HG03045 (cell line): ENCODE measurements around the gene MGAT1.
"Not testable (repeated sequence)": the region's sequence is repeated elsewhere in the genome, so short reads cannot be mapped to it uniquely, and the experiment has no call there.

Source experiments
- ATAC-seq: cut with Tn5 transposase; IDR thresholded peaks from one replicate; pipeline ENCODE4 v1.9.1; 2021; ENCODE audit warnings: mild to moderate bottlenecking, moderate library complexity; ENCODE audit not compliant: unreplicated experiment

The MGAT1 gene

DNA sequence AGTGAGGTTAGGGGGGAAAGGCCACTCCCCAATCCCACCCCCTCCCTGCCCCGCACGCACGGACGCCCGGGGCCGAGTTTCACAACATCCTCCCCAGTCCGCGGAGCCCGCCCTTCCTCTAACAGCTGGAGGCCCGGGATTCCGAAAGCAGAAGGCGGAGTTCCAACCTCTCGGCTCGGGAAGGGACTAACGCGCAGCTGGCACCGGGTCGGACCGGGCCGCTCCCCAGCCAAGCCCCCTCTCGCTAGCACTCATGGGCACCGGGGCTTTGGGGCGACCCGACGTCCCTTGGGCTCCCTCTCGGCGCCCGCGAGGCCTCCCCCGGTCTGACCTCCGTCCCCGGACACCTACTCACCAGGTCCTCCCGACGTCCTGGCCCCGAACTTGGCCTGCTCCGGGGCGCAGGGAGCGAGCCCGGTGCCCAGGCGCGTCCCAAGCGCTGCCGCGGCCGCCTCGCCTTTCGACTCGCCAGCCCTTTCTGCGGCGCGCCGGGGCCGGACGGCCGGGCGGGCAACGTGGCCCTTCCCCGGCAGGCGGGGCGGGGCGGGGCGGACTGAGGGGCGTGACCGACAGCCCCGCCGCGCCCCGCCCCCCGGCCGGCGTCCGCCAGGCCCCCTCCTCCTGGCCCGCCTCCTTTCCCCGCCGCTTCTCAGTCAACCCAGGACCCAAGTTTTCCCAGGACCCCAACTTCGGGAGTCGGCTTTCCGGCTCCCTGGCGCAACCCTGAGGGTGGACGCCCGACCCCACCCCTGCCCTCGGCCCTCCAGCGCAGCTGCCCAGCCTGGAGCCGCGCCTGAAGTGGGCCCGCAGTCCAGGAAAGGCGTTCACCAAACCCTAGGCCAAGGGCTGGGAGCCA is at the start of gene MGAT1:
MGAT1 (minus strand) TSS at position 482 of the 856 bp plus-strand sequence. CDS start 9,835 bp downstream, outside the sequence.
- ATAC-seq = peak; percentile 45

DNA sequence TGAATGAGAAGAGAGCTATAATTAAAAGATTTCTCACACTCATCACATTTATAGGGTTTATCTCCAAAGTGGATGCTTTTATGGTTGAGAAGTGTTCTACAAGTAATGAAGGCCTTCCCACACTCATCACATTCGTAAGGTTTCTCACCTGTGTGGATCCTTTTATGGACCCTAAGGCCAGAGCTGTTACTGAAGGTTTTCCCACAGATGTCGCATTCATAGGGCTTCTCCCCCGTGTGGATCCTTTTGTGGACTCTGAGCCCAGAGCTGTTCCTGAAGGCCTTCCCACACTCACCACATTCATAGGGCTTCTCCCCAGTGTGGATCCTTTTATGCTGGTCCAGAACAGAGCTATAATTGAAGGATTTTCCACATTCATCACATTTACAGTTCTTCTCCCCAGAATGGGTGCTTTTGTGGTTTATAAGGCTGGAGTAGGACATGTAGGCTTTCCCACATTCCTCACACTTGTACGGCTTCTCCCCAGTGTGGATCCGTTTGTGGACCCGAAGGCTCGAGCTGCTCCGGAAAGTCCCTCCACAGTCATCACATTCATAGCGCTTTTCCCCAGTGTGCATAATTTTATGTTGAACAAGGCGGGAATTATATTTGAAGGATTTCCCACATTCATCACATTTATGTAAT is 48.0 kb upstream of the MGAT1 start:
- no peak for ATAC-seq

DNA sequence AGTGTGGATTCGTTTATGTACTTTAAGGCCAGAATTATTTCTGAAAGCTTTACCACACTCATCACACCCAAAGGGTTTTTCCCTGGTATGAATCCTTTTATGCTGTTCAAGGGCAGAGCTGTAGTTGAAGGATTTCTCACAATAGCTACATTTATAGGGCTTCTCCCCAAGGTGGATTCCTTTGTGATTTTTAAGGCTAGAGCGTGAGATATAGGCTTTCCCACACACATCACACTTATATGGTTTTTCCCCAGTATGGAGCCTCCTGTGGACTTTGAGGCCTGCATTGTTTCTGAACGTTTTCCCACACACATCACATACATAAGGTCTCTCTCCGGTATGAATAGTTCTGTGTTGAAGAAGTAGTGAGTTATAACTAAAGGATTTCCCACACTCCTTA is 47.2 kb upstream of the MGAT1 start:
- no peak for ATAC-seq

DNA sequence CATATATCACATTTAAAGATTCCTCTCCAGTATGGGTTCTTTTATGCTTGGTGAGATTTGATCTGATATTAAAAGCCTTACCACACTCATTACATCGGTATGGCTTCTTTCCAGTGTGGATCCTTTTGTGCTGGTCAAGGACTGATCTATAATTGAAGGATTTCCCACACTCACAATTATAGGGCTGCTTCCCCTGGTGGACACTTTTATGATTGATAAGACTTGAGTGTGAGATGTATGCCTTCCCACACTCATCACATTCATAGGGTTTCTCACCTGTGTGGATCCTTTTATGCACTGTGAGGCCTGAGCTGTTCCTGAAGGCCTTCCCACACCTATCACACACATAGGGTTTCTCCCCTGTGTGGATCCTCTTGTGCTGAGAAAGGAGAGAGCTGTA is 46.3 kb upstream of the MGAT1 start:
- no peak for ATAC-seq

DNA sequence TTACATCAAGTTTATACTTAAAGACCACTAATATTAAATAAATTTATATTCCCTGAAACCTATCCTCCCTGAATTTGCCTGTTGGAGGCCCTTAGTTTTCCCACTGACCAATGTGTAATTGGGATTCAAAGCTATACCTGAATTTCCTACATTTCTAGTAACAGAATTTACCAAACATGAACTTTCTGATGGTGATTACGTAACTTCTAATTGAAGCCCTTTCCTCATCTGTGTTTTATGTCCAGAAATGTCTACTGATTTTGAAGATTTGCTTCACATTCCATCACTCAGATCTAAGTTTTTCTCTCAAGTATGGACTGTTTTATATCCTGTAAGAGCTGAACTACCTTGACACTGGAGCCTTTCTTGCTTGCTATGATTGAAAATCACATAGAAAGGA is 45.7 kb upstream of the MGAT1 start:
- ATAC-seq = no peak

DNA sequence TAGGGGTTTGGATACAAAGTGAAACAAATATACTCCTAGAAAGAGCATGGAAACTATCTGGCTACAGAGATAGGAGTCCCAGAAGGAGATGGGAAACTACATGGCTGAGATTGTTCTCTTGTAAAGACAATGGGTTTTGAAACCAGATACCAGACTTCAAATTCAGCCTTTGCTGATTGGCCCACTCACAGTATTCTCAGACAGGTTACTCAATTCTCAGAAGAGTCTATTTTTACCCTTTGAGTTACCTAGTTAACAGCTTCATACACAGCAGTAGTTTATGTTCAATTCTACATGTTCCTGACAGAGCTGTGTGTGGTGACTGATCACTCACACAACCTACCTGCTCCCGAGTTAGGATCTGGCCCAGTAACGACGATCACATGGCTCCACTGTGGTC is 44.4 kb upstream of the MGAT1 start:
- ATAC-seq = no peak

DNA sequence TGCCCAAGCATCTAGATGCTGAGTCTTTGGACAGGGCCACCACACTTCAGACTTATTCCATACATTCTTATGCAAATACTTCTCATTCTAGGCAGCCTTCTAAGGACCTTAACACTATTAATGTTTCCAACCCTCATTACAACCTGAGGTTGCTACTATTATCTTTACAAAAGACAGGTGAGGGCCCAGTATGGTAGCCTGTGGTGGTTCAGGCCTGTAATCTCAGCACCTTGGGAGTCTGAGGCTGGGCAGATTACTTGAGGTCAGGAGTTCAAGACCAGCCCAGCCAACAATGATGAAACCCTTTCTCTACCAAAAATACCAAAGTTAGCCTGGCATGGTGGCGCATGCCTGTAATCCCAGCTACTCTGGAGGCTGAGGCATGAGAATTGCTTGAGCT is 42.3 kb upstream of the MGAT1 start:
- ATAC-seq = no peak

DNA sequence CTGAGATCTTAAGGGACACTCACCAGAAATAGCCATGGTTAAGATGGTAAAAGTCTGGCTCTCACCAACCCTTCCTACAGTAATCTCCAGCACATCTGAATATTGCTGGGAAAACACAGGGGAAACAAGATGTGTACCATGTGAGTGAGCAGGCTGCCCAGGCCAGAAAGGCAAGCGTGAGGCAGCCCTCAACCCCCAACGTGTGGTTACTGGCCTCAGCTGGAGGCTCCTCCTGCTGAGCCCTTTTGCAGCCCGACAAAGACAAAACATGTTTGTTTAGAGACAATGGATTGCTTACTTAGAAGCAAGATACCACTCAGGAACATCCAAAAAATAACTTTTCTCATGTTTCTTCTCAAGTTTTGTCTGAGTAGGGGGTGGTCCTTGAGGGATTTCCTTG is 41.8 kb upstream of the MGAT1 start:
- no peak for ATAC-seq

DNA sequence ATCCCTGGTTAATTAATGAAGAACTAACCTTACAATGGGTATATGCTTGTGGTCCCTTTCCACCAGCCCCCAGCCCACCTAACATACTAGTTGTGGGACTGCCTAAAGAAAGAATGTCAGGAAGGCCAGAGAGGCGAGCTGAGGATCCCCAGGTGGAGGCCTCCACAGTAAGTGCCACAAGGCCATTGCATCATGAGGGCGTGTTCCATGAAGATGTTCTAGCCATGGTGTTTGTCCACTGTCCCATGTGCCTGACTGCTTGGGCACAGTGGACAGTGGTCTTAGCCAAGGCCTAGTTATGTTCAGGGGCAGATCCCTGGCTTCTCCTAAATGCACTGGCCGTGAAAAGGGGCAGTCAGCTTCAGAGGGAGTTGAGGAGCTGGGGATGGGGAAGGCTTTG is 37.3 kb upstream of the MGAT1 start:
- ATAC-seq = no peak

DNA sequence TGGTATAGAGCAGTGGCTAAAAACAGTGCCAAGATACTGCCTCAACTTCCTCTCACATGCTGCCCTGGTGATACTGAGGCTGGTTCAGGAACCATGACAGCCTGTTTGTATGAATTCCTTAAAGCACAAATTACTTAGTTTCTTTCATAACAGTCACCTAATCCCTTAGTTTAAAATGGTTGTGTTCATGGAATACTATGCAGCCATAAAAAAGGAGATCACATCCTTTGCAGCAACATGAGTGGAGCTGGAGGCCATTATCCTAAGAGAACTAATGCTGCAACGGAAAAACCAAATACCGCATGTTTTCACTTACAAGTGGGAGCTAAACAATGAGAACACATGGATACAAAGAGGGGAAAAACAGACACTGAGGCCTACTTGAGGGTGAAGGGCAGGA is 36.6 kb upstream of the MGAT1 start:
- ATAC-seq = no peak

DNA sequence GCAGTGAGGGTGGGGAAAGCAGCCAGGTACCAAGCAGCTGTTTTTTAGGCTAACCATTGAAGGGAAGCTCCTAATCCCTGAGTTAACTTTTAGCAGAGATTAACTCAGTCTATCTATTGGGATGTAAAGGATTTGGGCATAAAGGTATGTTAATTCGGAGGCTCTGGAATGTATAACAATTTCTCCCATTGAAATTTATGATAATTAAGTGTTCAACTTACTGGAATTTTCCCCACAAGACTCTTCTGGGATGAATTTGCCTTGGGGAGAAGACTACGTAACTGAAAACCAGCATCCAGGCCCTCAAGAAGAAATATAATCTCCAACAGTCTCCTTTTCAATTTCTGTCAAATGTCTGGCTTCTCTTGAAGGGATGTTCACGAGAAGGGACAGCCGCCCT is 34.9 kb upstream of the MGAT1 start:
- ATAC-seq = no peak

DNA sequence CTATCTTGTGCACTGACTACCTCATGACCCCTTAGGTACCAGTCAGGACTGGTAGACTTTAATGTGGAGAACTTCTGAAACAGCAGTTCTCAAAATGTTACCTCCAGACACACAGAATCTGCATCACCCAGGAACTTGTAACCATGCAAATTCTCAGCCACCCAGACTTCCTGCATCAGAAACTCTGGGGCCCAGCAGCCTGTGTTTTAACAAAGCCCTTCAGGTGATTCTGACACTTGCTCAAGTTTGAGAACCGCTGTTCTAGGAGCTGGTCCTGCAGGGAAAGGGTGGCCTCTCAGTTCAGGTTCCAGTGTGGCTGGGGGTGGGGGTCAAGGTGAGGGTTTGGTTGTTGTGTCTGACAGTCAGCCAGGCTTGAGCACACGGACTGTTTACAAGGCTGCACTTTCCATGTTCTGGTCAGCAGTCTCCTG is 30.0 kb upstream of the MGAT1 start:
- peak; percentile 41 for ATAC-seq

DNA sequence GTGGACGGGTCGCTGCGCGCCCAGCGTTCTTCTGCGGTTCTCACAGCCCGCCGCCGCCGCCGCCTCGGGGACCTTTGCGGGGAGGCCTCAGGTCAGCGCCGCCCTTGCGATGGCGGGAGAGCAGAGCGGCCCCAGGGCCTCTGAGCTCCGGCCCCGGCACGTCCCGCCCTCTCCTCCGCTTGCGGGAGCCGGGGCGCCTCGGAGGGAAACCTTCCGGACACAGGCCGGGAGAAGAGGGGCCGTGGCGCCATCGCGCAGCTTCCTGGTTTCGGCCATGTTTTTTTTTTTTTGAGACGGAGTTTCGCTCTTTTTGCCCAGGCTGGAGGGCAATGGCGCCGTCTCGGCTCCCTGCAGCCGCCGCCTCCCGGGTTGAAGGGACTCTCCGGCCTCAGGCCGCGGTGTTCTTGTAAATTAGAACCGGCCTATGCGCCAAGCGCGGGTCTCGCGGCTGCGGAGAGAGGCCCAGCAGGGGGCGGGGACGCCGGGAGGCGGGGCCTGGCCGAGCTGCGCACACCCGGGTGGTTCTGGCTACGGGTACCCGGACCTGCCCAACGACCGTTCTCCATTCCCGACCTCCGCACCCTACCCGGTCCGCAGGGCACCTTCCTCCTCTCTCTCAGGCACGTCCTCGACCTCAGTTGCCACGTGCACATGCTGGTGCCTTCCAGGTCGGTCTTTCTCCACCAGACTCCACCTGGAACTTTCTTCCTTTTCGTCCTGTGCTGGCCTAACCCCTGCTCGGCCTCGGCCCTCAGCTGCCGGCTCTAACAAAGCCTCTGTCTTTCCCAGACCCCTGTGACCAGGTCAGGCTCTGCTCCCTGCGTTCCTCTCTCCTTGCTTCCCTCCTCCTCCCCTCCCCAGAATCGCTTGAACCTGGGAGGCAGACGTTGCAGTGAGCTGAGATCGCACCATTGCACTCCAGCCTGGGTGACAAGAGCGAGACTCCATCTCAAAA is 28.8 kb upstream of the MGAT1 start:
- ATAC-seq = peak; percentile 80

DNA sequence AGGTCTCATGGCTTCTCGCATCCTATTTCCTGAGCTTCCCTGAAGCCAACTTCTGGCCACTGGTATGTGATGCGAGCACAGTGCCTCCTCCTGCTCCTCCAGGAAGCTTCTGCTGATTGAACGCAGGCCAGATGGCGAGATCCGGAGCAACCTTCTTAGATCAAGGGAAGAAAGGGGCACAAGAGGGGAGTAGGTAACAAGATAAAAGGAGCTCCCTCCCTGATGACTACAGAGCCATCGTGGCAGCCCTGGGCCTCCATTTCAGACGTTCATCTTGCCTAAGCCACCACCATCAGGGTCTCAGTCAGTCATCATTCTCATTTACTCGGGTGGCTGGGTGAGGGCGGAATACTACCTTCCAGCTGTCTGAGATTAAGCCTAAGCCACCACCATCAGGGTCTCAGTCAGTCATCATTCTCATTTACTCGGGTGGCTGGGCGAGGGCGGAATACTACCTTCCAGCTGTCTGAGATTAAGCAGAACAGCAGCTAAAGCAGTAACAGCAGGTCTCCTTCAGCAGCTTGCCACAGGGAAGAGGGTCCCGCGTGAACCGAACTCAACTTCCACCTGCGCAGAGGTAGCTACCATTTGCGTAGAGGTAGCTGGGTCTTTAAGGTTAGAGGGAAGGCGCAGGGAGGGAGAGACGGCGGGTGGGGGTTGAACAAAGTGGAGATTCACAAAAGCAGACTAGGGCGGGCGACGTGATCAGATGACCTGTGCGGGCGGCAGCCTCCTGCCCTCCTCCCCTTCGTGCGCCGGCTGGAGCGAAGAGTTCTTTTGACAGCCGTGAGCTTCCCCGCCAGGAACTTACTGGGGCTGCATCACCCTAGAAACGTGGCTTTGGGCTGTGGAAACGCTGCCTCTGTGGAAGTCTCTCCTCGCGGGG is 27.9 kb upstream of the MGAT1 start:
- ATAC-seq = peak; percentile 52

DNA sequence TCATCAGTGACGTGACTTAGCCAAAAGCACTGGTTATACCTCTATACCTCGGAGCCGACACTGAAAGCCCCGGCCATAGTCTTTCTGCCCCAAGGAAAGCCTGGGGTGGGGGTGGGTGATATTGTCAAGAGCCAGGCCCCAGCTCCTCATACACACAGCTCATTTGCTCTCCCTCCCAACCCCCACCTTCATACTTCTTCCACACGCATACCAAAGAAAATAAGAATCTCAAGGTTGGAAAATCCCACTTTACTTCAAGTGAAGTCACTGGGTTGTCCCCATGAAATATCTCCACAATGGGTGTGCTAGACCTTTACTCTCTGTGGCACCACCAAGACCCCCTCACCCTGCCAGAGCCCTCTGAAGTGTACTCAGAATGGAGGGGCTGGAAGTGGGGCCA is 27.1 kb upstream of the MGAT1 start:
- no peak for ATAC-seq

DNA sequence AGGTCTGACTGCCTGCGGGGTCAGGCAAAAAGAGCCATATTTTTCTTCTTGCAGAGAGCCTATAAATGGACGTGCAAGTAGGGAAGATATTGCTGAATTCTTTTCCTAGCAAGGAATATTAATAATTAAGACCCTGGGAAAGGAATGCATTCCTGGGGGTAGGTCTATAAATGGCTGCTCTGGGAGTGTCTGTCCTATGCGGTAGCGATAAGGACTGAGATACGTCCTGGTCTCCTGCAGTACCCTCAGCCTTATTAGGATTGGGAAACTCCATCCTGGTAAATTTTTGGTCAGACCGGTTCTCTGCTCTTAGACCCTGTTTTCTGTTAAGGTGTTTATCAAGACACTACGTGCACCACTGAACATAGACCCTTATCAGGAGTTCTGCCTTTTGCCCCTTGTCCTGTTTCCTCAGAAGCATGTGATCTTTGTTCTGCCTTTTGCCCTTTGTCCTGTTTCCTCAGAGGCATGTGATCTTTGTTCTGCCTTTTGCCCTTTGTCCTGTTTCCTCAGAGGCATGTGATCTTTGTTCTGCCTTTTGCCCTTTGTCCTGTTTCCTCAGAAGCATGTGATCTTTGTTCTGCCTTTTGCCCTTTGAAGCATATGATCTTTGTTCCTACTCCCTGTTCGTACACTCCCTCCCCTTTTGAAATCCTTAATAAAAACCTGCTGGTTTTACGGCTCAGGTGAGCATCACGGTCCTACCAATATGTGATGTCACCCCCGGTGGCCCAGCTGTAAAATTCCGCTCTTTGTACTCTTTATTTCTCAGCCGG is 26.3 kb upstream of the MGAT1 start:
- ATAC-seq = not testable (repeated sequence)

DNA sequence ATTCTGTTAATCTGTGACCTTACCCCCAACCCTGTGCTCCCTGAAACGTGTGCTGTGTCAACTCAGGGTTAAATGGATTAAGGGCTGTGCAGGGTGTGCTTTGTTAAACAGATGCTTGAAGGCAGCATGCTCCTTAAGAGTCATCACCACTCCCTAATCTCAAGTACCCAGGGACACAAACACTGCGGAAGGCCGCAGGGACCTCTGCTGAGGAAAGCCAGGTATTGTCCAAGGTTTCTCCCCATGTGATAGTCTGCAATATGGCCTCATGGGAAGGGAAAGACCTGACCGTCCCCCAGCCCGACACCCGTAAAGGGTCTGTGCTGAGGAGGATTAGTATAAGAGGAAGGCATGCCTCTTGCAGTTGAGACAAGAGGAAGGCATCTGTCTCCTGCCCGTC is 24.8 kb upstream of the MGAT1 start:
- not testable (repeated sequence) for ATAC-seq

DNA sequence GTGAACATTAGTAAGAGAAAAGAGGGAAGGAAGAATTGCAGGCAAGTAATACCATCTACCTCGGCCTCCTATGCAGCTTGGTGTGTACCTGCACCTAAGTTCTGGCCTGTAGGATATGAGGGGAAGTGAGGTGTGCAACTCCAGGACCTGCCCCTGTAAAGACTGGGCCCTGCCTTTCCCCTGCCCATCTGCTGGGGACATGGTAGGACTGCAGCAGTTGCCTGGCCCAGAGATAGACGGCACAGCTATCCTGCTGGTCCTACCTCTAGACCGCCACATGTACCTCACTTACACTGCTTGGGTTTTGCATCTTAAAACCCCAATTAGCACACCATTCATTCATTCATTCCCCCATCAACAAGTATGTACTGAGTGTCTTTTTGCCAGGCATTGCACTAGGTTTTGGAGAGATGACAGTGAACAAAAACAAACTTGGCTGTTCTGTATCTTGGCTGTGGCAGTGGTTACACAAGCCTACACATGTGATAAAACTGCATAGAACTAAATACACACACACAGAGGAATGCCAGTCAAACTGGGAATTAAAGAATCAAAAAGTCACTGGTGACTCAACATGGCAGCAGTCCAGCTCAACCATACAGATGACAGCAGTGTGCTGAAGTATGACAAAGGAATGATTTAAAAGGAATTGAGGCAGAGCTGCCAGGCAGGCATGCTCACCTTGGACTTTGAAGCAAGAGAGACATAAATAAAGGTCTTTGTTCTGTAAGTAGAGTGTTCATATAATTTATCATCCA is 23.3 kb upstream of the MGAT1 start:
- ATAC-seq = no peak
